WTC11 (cell line): ENCODE results near the gene FAM177A1. TPM values are rescaled to one million over a fixed set of nuclear protein-coding genes. Genes with fewer than 3 reads are reported as not detected.

Experiments
- ATAC-seq: fragments of 200-7000 bp; cut with Tn5 transposase; 2 replicates; pipeline ENCODE4 v1.10.0; 2021; ENCODE audit warnings: mild to moderate bottlenecking, moderate library complexity
- CTCF ChIA-PET: fragments of 300-600 bp; sonication (Branson Sonifier 250); formaldehyde crosslinking; loops from one replicate; lab custom pipeline; 2021; ENCODE audit warnings: antibody characterized with exemption; lab: Charles Lee
- POLR2A ChIA-PET: fragments of 350-600 bp; sonication (Branson Sonifier 250); formaldehyde crosslinking; loops from one replicate; lab custom pipeline; 2021; ENCODE audit warnings: antibody characterized with exemption; lab: Charles Lee
- DNase-seq: peaks from one replicate; pipeline ENCODE4 v3.0.0; 2021; ENCODE audit warnings: low spot score
- H3K27ac Mint-ChIP-seq: 2 replicates; pipeline ENCODE4 v1.8.0; 2021; ENCODE audit warnings: mixed read lengths
- H3K27me3 Mint-ChIP-seq: 2 replicates; pipeline ENCODE4 v1.8.0; 2021; ENCODE audit warnings: low read depth, mild to moderate bottlenecking, moderate library complexity, mixed read lengths
- H3K36me3 Mint-ChIP-seq: 2 replicates; pipeline ENCODE4 v1.8.0; 2021; ENCODE audit warnings: mixed read lengths
- H3K4me1 Mint-ChIP-seq: 2 replicates; pipeline ENCODE4 v1.8.0; 2022; ENCODE audit warnings: mixed read lengths
- H3K4me3 Mint-ChIP-seq: 2 replicates; pipeline ENCODE4 v1.8.0; 2021; ENCODE audit warnings: mild to moderate bottlenecking, moderate library complexity, mixed read lengths
- H3K9me3 Mint-ChIP-seq: 2 replicates; pipeline ENCODE4 v1.8.0; 2021; ENCODE audit warnings: mixed read lengths
- GTF2I ChIP-seq: fragments of 250-450 bp; sonication (Bioruptor Pico); conservative IDR thresholded peaks from 2 replicates; pipeline ENCODE4 v1.4.0; 2021; ENCODE audit warnings: mild to moderate bottlenecking
- IRF2 ChIP-seq: sonication (generic); formaldehyde crosslinking; IDR thresholded peaks from 2 replicates; pipeline ENCODE4 v1.8.0; 2022; ENCODE audit warnings: low read depth, missing genetic modification reagents, borderline replicate concordance
- MYBL2 ChIP-seq: sonication (generic); formaldehyde crosslinking; IDR thresholded peaks from 2 replicates; pipeline ENCODE4 v1.8.1; 2023; ENCODE audit warnings: mild to moderate bottlenecking, moderate library complexity, missing genetic modification reagents
- NFATC4 ChIP-seq: fragments of 250-450 bp; sonication (Bioruptor Pico); IDR thresholded peaks from 2 replicates; pipeline ENCODE4 v1.9.0; 2021; ENCODE audit warnings: mild to moderate bottlenecking
- NFE2L1 ChIP-seq: sonication (generic); formaldehyde crosslinking; IDR thresholded peaks from 2 replicates; pipeline ENCODE4 v1.8.1; 2023; ENCODE audit warnings: missing genetic modification reagents
- NFYB ChIP-seq: sonication (generic); formaldehyde crosslinking; conservative IDR thresholded peaks from 2 replicates; pipeline ENCODE4 v1.8.0; 2022; ENCODE audit warnings: low read depth, missing genetic modification reagents
- NR2C2 ChIP-seq: sonication (generic); formaldehyde crosslinking; IDR thresholded peaks from 2 replicates; pipeline ENCODE4 v1.8.0; 2022; ENCODE audit warnings: mild to moderate bottlenecking, missing genetic modification reagents
- OVOL2 ChIP-seq: fragments of 250-450 bp; sonication (Bioruptor Pico); IDR thresholded peaks from 2 replicates; pipeline ENCODE4 v1.9.0; 2021; ENCODE audit warnings: mild to moderate bottlenecking, borderline replicate concordance
- RORB ChIP-seq: fragments of 250-450 bp; sonication (Bioruptor Pico); IDR thresholded peaks from 2 replicates; pipeline ENCODE4 v1.9.0; 2021; ENCODE audit warnings: mild to moderate bottlenecking
- SOX15 ChIP-seq: fragments of 250-450 bp; sonication (Bioruptor Pico); IDR thresholded peaks from 2 replicates; pipeline ENCODE4 v1.9.0; 2021; ENCODE audit warnings: mild to moderate bottlenecking
- TEAD1 ChIP-seq: sonication (generic); formaldehyde crosslinking; IDR thresholded peaks from 2 replicates; pipeline ENCODE4 v1.8.0; 2022; ENCODE audit warnings: mild to moderate bottlenecking, missing genetic modification reagents
- ZNF219 ChIP-seq: sonication (generic); formaldehyde crosslinking; IDR thresholded peaks from 2 replicates; pipeline ENCODE4 v1.8.0; 2023; ENCODE audit warnings: missing genetic modification reagents, mild to moderate bottlenecking, borderline replicate concordance
- ZNF396 ChIP-seq: fragments of 250-450 bp; sonication (Bioruptor Pico); IDR thresholded peaks from 2 replicates; pipeline ENCODE4 v1.8.0; 2021; ENCODE audit warnings: mild to moderate bottlenecking, moderate library complexity, borderline replicate concordance
- ZNF671 ChIP-seq: fragments of 250-450 bp; sonication (Bioruptor Pico); IDR thresholded peaks from 2 replicates; pipeline ENCODE4 v1.8.0; 2021; ENCODE audit warnings: mild to moderate bottlenecking
- total RNA-seq: library from RNA; stranded (reverse); gene quantifications from 3 replicates; pipeline ENCODE4 v1.2.3, GENCODE V29; 2021
- TF ChIP-seq, protein P1 (sequence below): sonication (generic); formaldehyde crosslinking; IDR thresholded peaks from 2 replicates; pipeline ENCODE4 v1.8.0; 2023; ENCODE audit warnings: missing genetic modification reagents
- TF ChIP-seq, protein P2 (sequence below): sonication (generic); formaldehyde crosslinking; conservative IDR thresholded peaks from 2 replicates; pipeline ENCODE4 v1.8.1; 2022; ENCODE audit warnings: mild to moderate bottlenecking, missing genetic modification reagents
- TF ChIP-seq, protein P3 (sequence below): sonication (generic); formaldehyde crosslinking; IDR thresholded peaks from 2 replicates; pipeline ENCODE4 v1.8.1; 2023; ENCODE audit warnings: mild to moderate bottlenecking, missing genetic modification reagents
- TF ChIP-seq, protein P4 (sequence below): sonication (generic); formaldehyde crosslinking; IDR thresholded peaks from 2 replicates; pipeline ENCODE4 v1.8.1; 2022; ENCODE audit warnings: mild to moderate bottlenecking, missing genetic modification reagents, moderate library complexity, borderline replicate concordance
- TF ChIP-seq, protein P5 (sequence below): sonication (generic); formaldehyde crosslinking; IDR thresholded peaks from 2 replicates; pipeline ENCODE4 v1.8.0; 2022; ENCODE audit warnings: mild to moderate bottlenecking, missing genetic modification reagents
- TF ChIP-seq, protein P6 (sequence below): sonication (generic); formaldehyde crosslinking; IDR thresholded peaks from 2 replicates; pipeline ENCODE4 v1.8.0; 2023; ENCODE audit warnings: mild to moderate bottlenecking, missing genetic modification reagents
- TF ChIP-seq, protein P7 (sequence below): fragments of 250-450 bp; sonication (Bioruptor Pico); IDR thresholded peaks from 2 replicates; pipeline ENCODE4 v1.9.0; 2021; ENCODE audit warnings: mild to moderate bottlenecking
- TF ChIP-seq, protein P8 (sequence below): fragments of 250-450 bp; sonication (Bioruptor Pico); conservative IDR thresholded peaks from 2 replicates; pipeline ENCODE4 v1.9.0; 2021; ENCODE audit warnings: mild to moderate bottlenecking
- TF ChIP-seq, protein P9 (sequence below): sonication (generic); formaldehyde crosslinking; IDR thresholded peaks from 2 replicates; pipeline ENCODE4 v1.8.1; 2023; ENCODE audit warnings: mild to moderate bottlenecking, missing genetic modification reagents

Gene FAM177A1
- total RNA-seq, 1 experiment from 2014 or later = 44.7 TPM

DNA sequence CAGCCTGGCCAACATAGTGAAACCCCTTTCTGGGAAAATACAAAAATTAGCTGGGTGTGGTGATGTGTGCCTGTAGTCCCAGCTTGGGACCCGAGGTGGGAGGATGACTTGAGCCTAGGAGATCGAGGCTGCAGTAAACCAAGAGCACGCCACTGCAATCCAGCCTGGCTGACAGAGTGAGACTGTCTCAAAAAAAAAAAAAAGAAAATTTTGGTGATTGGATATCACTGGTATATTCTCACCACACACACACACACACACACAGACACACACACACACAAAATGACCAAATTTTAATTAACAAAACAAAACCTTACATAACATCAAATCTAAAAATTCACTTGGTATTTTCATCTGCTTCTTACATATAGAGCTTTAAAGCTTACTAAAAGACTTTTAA, 3.4 kb upstream of the FAM177A1 start:
- Mint-ChIP-seq H3K4me1 (peaks cover 14% of the 10 kb centered on the region), H3K9me3 (no peaks in the 10 kb centered on the region), H3K4me3 (no peak overlapping the region), H3K27ac (no peak overlapping the region), H3K27me3 (no peaks in the 10 kb centered on the region; the same call in 1 of the 2 replicates), H3K36me3 (no peaks in the 10 kb centered on the region)
- ChIA-PET CTCF (no interaction called here), POLR2A (no interaction called here)
- DNase-seq (no peak), ATAC-seq (no peak)
- TF ChIP-seq, protein P1, sequence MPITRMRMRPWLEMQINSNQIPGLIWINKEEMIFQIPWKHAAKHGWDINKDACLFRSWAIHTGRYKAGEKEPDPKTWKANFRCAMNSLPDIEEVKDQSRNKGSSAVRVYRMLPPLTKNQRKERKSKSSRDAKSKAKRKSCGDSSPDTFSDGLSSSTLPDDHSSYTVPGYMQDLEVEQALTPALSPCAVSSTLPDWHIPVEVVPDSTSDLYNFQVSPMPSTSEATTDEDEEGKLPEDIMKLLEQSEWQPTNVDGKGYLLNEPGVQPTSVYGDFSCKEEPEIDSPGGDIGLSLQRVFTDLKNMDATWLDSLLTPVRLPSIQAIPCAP (CRISPR knock-in tag) = no peak
- TF ChIP-seq MYBL2 (no peak), NR2C2 (CRISPR knock-in tag) (no peak), NFE2L1 (CRISPR knock-in tag) (no peak), NFATC4 (no peak), NFYB (no peak), SOX15 (CRISPR knock-in tag) (no peak), GTF2I (no peak), OVOL2 (CRISPR knock-in tag) (no peak), ZNF671 (CRISPR knock-in tag) (no peak), RORB (CRISPR knock-in tag) (no peak), ZNF396 (no peak)
- TF ChIP-seq, protein P2, sequence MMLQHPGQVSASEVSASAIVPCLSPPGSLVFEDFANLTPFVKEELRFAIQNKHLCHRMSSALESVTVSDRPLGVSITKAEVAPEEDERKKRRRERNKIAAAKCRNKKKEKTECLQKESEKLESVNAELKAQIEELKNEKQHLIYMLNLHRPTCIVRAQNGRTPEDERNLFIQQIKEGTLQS (CRISPR knock-in tag) = no peak
- TF ChIP-seq, protein P3, sequence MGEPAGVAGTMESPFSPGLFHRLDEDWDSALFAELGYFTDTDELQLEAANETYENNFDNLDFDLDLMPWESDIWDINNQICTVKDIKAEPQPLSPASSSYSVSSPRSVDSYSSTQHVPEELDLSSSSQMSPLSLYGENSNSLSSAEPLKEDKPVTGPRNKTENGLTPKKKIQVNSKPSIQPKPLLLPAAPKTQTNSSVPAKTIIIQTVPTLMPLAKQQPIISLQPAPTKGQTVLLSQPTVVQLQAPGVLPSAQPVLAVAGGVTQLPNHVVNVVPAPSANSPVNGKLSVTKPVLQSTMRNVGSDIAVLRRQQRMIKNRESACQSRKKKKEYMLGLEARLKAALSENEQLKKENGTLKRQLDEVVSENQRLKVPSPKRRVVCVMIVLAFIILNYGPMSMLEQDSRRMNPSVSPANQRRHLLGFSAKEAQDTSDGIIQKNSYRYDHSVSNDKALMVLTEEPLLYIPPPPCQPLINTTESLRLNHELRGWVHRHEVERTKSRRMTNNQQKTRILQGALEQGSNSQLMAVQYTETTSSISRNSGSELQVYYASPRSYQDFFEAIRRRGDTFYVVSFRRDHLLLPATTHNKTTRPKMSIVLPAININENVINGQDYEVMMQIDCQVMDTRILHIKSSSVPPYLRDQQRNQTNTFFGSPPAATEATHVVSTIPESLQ (CRISPR knock-in tag) = no peak
- TF ChIP-seq, protein P4, sequence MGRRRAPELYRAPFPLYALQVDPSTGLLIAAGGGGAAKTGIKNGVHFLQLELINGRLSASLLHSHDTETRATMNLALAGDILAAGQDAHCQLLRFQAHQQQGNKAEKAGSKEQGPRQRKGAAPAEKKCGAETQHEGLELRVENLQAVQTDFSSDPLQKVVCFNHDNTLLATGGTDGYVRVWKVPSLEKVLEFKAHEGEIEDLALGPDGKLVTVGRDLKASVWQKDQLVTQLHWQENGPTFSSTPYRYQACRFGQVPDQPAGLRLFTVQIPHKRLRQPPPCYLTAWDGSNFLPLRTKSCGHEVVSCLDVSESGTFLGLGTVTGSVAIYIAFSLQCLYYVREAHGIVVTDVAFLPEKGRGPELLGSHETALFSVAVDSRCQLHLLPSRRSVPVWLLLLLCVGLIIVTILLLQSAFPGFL = no peak
- TF ChIP-seq, protein P5, sequence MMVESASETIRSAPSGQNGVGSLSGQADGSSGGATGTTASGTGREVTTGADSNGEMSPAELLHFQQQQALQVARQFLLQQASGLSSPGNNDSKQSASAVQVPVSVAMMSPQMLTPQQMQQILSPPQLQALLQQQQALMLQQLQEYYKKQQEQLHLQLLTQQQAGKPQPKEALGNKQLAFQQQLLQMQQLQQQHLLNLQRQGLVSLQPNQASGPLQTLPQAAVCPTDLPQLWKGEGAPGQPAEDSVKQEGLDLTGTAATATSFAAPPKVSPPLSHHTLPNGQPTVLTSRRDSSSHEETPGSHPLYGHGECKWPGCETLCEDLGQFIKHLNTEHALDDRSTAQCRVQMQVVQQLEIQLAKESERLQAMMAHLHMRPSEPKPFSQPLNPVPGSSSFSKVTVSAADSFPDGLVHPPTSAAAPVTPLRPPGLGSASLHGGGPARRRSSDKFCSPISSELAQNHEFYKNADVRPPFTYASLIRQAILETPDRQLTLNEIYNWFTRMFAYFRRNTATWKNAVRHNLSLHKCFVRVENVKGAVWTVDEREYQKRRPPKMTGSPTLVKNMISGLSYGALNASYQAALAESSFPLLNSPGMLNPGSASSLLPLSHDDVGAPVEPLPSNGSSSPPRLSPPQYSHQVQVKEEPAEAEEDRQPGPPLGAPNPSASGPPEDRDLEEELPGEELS (CRISPR knock-in tag) = no peak
- TF ChIP-seq, protein P6, sequence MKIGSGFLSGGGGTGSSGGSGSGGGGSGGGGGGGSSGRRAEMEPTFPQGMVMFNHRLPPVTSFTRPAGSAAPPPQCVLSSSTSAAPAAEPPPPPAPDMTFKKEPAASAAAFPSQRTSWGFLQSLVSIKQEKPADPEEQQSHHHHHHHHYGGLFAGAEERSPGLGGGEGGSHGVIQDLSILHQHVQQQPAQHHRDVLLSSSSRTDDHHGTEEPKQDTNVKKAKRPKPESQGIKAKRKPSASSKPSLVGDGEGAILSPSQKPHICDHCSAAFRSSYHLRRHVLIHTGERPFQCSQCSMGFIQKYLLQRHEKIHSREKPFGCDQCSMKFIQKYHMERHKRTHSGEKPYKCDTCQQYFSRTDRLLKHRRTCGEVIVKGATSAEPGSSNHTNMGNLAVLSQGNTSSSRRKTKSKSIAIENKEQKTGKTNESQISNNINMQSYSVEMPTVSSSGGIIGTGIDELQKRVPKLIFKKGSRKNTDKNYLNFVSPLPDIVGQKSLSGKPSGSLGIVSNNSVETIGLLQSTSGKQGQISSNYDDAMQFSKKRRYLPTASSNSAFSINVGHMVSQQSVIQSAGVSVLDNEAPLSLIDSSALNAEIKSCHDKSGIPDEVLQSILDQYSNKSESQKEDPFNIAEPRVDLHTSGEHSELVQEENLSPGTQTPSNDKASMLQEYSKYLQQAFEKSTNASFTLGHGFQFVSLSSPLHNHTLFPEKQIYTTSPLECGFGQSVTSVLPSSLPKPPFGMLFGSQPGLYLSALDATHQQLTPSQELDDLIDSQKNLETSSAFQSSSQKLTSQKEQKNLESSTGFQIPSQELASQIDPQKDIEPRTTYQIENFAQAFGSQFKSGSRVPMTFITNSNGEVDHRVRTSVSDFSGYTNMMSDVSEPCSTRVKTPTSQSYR = no peak
- TF ChIP-seq, protein P7, sequence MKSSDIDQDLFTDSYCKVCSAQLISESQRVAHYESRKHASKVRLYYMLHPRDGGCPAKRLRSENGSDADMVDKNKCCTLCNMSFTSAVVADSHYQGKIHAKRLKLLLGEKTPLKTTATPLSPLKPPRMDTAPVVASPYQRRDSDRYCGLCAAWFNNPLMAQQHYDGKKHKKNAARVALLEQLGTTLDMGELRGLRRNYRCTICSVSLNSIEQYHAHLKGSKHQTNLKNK (CRISPR knock-in tag) = no peak

DNA sequence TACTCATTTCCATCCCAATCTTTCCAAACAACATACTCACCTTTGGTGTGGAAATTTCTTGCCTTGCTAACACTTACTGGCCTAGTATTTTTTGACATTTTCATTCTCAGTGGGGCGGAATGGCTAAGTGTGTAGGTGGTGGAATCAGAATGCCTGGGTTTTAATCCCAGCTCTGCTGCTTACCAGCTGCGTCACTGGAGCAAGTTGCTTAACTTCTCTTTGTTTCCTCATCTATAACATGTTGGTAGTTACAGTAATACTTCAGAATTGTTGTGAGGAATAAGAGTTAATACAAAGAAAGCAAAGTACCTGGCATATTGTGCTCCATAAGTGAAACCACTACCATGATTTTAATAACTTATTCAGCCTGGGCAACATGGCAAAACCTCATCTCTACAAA, 3.0 kb upstream of the FAM177A1 start:
- Mint-ChIP-seq H3K4me3 (no peak overlapping the region), H3K36me3 (no peaks in the 10 kb centered on the region; the same call in 1 of the 2 replicates)

More for the DNA sequence above, 3.0 kb upstream of the FAM177A1 start:
- no peak for TF ChIP-seq IRF2
- TF ChIP-seq, protein P8, sequence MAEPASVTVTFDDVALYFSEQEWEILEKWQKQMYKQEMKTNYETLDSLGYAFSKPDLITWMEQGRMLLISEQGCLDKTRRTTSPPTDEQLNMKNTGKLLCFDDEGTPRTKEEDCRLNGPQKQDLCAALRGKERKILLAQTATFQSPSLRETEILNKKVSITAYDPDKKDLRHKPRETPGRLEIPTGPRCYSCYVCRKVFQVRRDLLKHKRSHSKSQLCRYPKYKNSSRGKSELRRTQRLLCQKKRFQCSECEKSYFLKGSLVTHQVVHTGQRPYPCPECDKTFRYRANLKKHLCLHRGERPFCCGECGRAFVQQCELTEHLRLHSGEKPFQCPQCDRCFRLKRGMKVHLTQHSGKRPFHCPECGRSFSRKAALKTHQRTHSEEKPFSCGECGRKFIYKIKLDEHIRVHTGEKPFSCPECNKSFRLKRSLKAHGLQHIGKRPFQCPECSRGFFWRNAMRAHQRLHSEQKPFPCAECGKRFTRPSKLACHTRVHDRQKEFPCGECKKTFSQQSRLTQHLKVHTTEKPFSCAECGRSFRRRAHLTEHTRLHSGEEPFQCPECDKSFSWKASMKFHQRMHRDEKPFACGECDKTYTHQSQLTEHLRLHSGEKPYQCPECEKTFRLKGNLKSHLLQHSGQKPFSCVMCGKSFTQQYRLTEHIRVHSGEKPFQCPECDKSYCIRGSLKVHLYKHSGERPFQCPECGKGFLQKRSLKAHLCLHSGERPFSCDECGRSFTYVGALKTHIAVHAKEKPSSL = no peak
- TF ChIP-seq, protein P9, sequence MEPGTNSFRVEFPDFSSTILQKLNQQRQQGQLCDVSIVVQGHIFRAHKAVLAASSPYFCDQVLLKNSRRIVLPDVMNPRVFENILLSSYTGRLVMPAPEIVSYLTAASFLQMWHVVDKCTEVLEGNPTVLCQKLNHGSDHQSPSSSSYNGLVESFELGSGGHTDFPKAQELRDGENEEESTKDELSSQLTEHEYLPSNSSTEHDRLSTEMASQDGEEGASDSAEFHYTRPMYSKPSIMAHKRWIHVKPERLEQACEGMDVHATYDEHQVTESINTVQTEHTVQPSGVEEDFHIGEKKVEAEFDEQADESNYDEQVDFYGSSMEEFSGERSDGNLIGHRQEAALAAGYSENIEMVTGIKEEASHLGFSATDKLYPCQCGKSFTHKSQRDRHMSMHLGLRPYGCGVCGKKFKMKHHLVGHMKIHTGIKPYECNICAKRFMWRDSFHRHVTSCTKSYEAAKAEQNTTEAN (CRISPR knock-in tag) = no peak
- no peak for TF ChIP-seq ZNF219 (CRISPR knock-in tag)
- no peak for TF ChIP-seq TEAD1 (CRISPR knock-in tag)
- DNase-seq = no peak
- peaks cover 18% of the 10 kb centered on the region for H3K4me1 Mint-ChIP-seq
- no peaks in the 10 kb centered on the region for H3K9me3 Mint-ChIP-seq
- ATAC-seq = no peak
- H3K27ac Mint-ChIP-seq = no peak overlapping the region
- no peaks in the 10 kb centered on the region; the same call in 1 of the 2 replicates for H3K27me3 Mint-ChIP-seq
- ChIA-PET CTCF (no interaction called here), POLR2A (no interaction called here)
